Activated T-helper 17 cell treated with anti-CD3 and anti-CD28 coated beads, Interleukin-2, amount 50 U/mL, for 72 hours (primary cell): ENCODE results near the gene OBSCN. TPM values are rescaled to one million over a fixed set of nuclear protein-coding genes. Genes with fewer than 3 reads are reported as not detected.

ENCODE experiments used
- ATAC-seq: fragments of 150-1000 bp; cut with Tn5 transposase; replicated peaks from 2 replicates; pipeline ENCODE4 v1.10.0; 2021; ENCODE audit warnings: mild to moderate bottlenecking, moderate library complexity
- H3K27ac Mint-ChIP-seq: one replicate; pipeline ENCODE4 v1.8.0; 2022; ENCODE audit warnings: mixed read lengths
- H3K27me3 Mint-ChIP-seq: one replicate; pipeline ENCODE4 v1.8.0; 2022; ENCODE audit warnings: mixed read lengths
- H3K36me3 Mint-ChIP-seq: one replicate; pipeline ENCODE4 v1.8.0; 2022; ENCODE audit warnings: low read depth, mild to moderate bottlenecking, mixed read lengths
- H3K4me1 Mint-ChIP-seq: one replicate; pipeline ENCODE4 v1.8.0; 2022; ENCODE audit warnings: mixed read lengths
- H3K4me3 Mint-ChIP-seq: one replicate; pipeline ENCODE4 v1.8.0; 2022; ENCODE audit warnings: mild to moderate bottlenecking, mixed read lengths
- H3K9me3 Mint-ChIP-seq: one replicate; pipeline ENCODE4 v1.8.0; 2022; ENCODE audit warnings: mixed read lengths
- total RNA-seq, 2 donors: library from RNA; stranded (reverse); gene quantifications; one replicate each; pipeline ENCODE4 v1.2.3, GENCODE V29; 2022

The OBSCN gene
- total RNA-seq, 2 donors from 2014 or later = 10.8 to 60.0 TPM

- no peaks in the 10 kb centered on the region for H3K4me1 Mint-ChIP-seq
- H3K27me3 Mint-ChIP-seq = no peaks in the 10 kb centered on the region
- no peak overlapping the region for H3K4me3 Mint-ChIP-seq
- ATAC-seq = no peak
- H3K36me3 Mint-ChIP-seq = no peaks in the 10 kb centered on the region
- peaks cover 3% of the 10 kb centered on the region for H3K9me3 Mint-ChIP-seq
- no peak overlapping the region for H3K27ac Mint-ChIP-seq
These were observed 106.4 kb downstream of the OBSCN start for GRCh38 chr1:228314315-228314657.

GRCh38 chr1:228314658-228315483 is 107.0 kb downstream of the OBSCN start:
- Mint-ChIP-seq H3K4me3 (no peak overlapping the region), H3K4me1 (no peaks in the 10 kb centered on the region), H3K36me3 (no peaks in the 10 kb centered on the region), H3K27ac (no peak overlapping the region), H3K27me3 (no peaks in the 10 kb centered on the region), H3K9me3 (peaks cover 3% of the 10 kb centered on the region)
- no peak for ATAC-seq

DNA sequence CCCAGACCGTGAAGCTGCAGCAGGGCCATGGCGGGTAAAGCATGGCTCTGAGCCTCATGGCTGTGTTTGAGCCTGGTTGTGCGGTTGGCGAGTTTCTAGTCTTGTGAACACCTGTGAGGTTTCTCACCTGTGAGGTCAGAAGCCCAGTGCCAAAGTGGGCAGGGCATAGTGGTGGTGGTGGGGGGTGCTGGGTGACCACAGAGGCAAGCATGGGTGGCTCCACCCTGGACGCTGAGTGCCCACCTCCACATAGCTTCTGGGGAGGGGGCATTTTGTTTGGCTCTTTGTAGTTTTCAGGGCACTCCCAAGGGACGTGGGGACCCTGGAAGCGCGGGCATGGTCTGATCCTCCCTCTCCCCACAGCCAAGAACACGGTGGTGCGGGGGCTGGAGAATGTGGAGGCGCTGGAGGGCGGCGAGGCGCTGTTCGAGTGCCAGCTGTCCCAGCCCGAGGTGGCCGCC is 107.7 kb downstream of the OBSCN start:
- Mint-ChIP-seq H3K27me3 (no peaks in the 10 kb centered on the region), H3K4me3 (no peak overlapping the region), H3K9me3 (peaks cover 3% of the 10 kb centered on the region), H3K4me1 (no peaks in the 10 kb centered on the region), H3K27ac (no peak overlapping the region), H3K36me3 (no peaks in the 10 kb centered on the region)
- ATAC-seq = no peak

DNA sequence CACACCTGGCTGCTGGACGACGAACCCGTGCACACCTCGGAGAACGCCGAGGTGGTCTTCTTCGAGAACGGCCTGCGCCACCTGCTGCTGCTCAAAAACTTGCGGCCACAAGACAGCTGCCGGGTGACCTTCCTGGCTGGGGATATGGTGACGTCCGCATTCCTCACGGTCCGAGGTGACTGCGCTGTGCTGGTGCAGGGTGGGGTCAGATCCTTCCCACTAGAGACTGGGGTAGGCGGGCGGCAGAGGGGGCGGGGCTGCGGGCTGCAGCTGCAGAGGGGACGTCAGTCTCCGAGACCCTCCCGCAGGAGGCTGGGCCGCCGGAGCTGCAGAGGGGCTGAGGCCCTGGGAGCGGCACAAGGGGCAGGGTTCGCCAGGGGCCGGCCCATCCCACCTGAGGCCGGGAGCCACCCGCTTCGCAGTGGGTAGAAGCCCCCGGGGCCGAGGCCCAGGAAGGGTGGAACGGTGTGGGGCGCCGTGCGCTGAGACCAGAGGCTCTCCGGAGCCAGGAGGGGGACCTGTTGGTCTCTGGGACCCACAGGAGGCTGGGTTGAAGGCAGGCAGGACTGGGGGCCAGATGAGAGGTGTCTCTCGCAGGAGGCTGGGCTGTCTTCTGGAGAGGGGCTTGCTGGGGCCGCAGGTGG is 108.2 kb downstream of the OBSCN start:
- H3K9me3 Mint-ChIP-seq = peaks cover 3% of the 10 kb centered on the region
- no peak for ATAC-seq
- no peak overlapping the region for H3K27ac Mint-ChIP-seq
- H3K4me1 Mint-ChIP-seq = no peaks in the 10 kb centered on the region
- no peak overlapping the region for H3K4me3 Mint-ChIP-seq
- no peaks in the 10 kb centered on the region for H3K36me3 Mint-ChIP-seq
- no peaks in the 10 kb centered on the region for H3K27me3 Mint-ChIP-seq

DNA sequence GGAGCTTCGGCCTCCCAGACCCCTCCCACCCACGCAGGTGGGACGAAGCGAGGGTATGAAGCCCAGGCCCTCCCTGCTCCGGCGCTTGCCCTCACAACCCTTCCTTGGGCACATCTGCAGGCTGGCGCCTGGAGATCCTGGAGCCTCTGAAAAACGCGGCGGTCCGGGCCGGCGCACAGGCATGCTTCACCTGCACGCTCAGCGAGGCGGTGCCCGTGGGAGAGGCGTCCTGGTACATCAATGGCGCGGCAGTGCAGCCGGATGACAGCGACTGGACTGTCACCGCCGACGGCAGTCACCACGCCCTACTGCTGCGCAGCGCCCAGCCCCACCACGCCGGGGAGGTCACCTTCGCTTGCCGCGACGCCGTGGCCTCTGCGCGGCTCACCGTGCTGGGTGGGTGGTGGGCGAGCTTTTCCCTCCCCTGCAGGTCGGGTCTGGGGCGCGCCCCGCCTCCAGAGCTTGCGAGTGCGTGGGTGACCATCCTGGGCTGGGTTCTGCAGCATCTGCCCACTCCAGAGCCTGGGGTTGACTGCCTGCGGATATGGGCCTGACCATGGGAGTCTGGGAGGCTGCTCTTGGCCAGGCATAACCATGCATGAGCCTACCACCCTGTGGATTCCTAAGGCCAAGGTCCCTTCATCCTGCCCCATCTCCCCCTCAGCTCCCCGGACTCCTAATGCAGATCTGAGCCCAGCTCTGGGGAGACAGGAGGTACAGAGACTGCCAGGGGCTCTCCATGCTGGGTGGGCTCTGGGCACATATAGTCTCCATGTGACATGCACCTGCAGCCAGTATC is 108.9 kb downstream of the OBSCN start:
- H3K36me3 Mint-ChIP-seq = no peaks in the 10 kb centered on the region
- ATAC-seq = no peak
- peaks cover 3% of the 10 kb centered on the region for H3K9me3 Mint-ChIP-seq
- no peaks in the 10 kb centered on the region for H3K27me3 Mint-ChIP-seq
- H3K4me1 Mint-ChIP-seq = no peaks in the 10 kb centered on the region
- no peak overlapping the region for H3K27ac Mint-ChIP-seq
- H3K4me3 Mint-ChIP-seq = no peak overlapping the region

DNA sequence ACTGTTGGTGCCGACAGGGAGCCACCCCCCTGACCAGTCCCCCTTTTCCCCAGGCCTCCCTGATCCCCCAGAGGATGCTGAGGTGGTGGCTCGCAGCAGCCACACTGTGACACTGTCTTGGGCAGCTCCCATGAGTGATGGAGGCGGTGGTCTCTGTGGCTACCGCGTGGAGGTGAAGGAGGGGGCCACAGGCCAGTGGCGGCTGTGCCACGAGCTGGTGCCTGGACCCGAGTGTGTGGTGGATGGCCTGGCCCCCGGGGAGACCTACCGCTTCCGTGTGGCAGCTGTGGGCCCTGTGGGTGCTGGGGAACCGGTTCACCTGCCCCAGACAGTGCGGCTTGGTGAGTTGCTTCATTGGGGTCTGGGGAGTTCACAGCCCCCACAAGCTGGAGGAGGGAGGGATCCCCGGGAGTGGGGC is 109.6 kb downstream of the OBSCN start:
- Mint-ChIP-seq H3K36me3 (no peaks in the 10 kb centered on the region), H3K27ac (no peak overlapping the region), H3K9me3 (peaks cover 3% of the 10 kb centered on the region), H3K4me3 (no peak overlapping the region), H3K4me1 (no peaks in the 10 kb centered on the region), H3K27me3 (no peaks in the 10 kb centered on the region)
- ATAC-seq = no peak

DNA sequence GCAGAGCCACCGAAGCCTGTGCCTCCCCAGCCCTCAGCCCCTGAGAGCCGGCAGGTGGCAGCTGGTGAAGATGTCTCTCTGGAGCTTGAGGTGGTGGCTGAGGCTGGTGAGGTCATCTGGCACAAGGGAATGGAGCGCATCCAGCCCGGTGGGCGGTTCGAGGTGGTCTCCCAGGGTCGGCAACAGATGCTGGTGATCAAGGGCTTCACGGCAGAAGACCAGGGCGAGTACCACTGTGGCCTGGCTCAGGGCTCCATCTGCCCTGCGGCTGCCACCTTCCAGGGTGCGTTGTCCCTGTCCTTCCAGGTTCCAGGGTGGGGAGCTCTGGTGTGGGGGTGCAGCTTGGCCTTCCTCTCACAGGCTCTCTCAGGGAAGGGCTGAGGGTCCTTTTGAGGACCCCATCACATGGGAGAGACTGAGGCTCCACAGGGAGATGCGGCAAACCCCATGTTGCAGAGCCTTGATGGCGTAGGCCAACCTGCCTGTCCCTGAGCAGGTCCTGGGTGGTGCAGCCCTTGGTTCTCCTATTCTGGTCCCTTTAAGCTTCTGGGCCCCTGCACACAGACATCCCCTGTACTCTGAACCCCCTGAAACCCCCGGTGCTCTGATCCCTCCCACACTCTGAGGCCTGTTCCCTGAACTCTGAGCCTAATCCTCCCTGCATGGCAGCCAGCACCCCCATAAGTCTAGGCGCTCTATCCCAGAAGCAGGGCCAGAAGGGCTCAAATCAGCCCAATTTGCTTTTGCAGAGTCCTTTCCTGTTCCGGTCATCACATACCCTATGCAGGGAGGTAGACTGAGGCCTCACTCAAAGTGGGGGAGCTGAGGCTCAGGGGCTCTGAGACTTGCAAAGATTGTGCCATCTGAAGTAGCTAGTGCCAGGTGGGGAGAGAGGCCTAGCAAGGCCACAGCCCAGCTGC is 110.3 kb downstream of the OBSCN start:
- no peak for ATAC-seq
- Mint-ChIP-seq H3K9me3 (no peaks in the 10 kb centered on the region), H3K27ac (no peak overlapping the region), H3K36me3 (no peaks in the 10 kb centered on the region), H3K4me3 (no peak overlapping the region), H3K4me1 (no peaks in the 10 kb centered on the region), H3K27me3 (no peaks in the 10 kb centered on the region)

GRCh38 chr1:228318823-228319241 is 111.0 kb downstream of the OBSCN start:
- Mint-ChIP-seq H3K4me3 (no peak overlapping the region), H3K36me3 (no peaks in the 10 kb centered on the region), H3K27ac (no peak overlapping the region), H3K27me3 (no peaks in the 10 kb centered on the region), H3K4me1 (no peaks in the 10 kb centered on the region), H3K9me3 (no peaks in the 10 kb centered on the region)
- ATAC-seq = no peak

GRCh38 chr1:228319352-228320088 is 111.7 kb downstream of the OBSCN start:
- Mint-ChIP-seq H3K9me3 (no peaks in the 10 kb centered on the region), H3K27ac (no peak overlapping the region), H3K4me3 (no peak overlapping the region), H3K27me3 (no peaks in the 10 kb centered on the region), H3K4me1 (no peaks in the 10 kb centered on the region), H3K36me3 (no peaks in the 10 kb centered on the region)
- ATAC-seq = no peak

DNA sequence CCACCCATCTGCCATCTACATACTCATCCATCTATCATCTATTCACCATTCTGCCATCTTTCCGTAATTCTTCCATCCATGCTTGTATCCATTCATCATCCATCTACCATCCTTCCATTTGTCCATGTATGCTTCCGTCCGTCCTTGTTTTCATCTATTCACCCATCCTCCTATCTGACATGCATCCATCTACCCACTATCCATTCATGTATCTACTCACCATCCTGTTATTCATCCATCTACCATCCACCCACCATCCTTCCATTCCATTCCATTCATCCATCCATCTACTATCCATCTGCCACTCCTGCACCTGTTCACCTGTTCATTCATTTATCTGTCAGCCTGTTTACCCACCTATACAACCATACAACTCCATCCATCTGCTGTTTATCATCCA is 112.5 kb downstream of the OBSCN start:
- Mint-ChIP-seq H3K9me3 (no peaks in the 10 kb centered on the region), H3K36me3 (no peaks in the 10 kb centered on the region), H3K4me3 (no peak overlapping the region), H3K27me3 (no peaks in the 10 kb centered on the region), H3K4me1 (no peaks in the 10 kb centered on the region), H3K27ac (no peak overlapping the region)
- no peak for ATAC-seq

DNA sequence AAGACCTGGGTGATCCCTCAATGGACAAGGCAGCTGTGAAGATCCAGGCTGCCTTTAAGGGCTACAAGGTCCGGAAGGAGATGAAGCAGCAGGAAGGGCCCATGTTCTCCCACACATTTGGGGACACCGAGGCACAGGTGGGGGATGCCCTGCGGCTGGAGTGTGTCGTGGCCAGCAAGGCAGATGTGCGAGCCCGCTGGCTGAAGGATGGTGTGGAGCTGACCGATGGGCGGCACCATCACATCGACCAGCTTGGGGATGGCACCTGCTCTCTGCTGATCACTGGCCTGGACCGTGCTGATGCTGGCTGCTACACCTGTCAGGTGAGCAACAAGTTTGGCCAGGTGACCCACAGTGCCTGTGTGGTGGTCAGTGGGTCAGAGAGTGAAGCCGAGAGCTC is 113.6 kb downstream of the OBSCN start:
- Mint-ChIP-seq H3K27me3 (no peaks in the 10 kb centered on the region), H3K4me1 (no peaks in the 10 kb centered on the region), H3K9me3 (no peaks in the 10 kb centered on the region), H3K4me3 (no peak overlapping the region), H3K36me3 (no peaks in the 10 kb centered on the region), H3K27ac (no peak overlapping the region)
- ATAC-seq = no peak

DNA sequence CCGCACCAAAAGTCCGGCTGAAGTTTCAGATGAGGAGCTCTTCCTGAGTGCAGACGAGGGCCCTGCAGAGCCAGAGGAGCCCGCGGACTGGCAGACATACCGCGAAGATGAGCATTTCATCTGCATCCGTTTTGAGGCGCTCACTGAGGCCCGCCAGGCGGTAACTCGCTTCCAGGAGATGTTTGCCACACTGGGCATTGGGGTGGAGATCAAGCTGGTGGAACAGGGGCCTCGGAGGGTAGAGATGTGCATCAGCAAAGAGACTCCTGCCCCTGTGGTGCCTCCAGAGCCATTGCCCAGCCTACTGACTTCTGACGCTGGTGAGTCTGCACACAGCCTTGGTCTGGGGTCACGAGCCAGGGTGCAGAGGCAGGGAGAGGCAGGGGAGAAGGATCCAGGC is 114.1 kb downstream of the OBSCN start:
- Mint-ChIP-seq H3K4me3 (no peak overlapping the region), H3K27me3 (no peaks in the 10 kb centered on the region), H3K36me3 (no peaks in the 10 kb centered on the region), H3K4me1 (no peaks in the 10 kb centered on the region), H3K27ac (no peak overlapping the region), H3K9me3 (no peaks in the 10 kb centered on the region)
- ATAC-seq = no peak

DNA sequence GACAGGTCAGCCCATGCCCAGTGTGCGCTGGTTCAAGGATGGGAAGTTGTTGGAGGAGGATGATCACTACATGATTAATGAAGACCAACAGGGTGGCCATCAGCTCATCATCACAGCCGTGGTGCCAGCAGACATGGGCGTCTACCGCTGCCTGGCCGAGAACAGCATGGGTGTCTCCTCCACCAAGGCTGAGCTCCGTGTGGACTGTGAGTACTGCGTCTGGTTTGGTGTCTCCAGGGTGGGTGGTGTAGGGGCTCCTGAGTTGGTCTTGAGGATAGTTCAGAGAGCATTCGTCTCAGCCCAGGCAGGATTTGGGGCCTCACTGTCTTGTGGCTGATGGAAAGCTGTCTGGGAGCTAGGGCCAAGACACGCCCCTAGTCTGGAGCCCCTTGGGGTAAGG is 115.6 kb downstream of the OBSCN start:
- ATAC-seq = no peak
- H3K27ac Mint-ChIP-seq = no peak overlapping the region
- H3K4me1 Mint-ChIP-seq = no peaks in the 10 kb centered on the region
- no peaks in the 10 kb centered on the region for H3K9me3 Mint-ChIP-seq
- H3K27me3 Mint-ChIP-seq = no peaks in the 10 kb centered on the region
- H3K36me3 Mint-ChIP-seq = no peaks in the 10 kb centered on the region
- no peak overlapping the region for H3K4me3 Mint-ChIP-seq
